Measurements from ENCODE around the gene ELAC1. TPM values are rescaled to one million over a fixed set of nuclear protein-coding genes. Genes with fewer than 3 reads are reported as not detected.
A peak's percentile ranks its signal among the peaks of the same experiment; 100 is the strongest.
"Not testable (repeated sequence)": the region's sequence is repeated elsewhere in the genome, so short reads cannot be mapped to it uniquely, and the experiment has no call there.

ELAC1 gene
- total RNA-seq, 2 experiments from 2014 or later: 4.7 to 5.6 TPM

- intact Hi-C loops (cut with DNase I, micrococcal nuclease); H3K4me3 Mint-ChIP-seq; H3K27ac Mint-ChIP-seq: not testable (repeated sequence)
These were observed 21.9 kb upstream of the ELAC1 start for GRCh38 chr18:50945918-50946317.

GRCh38 chr18:50947899-50948298, 19.9 kb upstream of the ELAC1 start:
- CTCF ChIA-PET: no interaction called here
- POLR2A ChIA-PET: no interaction called here
- no peaks in the 10 kb centered on the region for H3K27me3 Mint-ChIP-seq

More at GRCh38 chr18:50945918-50946317, 21.9 kb upstream of the ELAC1 start:
- peaks cover 27% of the 10 kb centered on the region for H3K36me3 Mint-ChIP-seq (ENCODE audit: low read depth)
- CTCF ChIA-PET; POLR2A ChIA-PET; H3K4me1 Mint-ChIP-seq; ATAC-seq; DNase-seq; H3K9me3 Mint-ChIP-seq (ENCODE audit: low read depth); H3K27me3 Mint-ChIP-seq: not testable (repeated sequence)

GRCh38 chr18:50949185-50949584, 18.7 kb upstream of the ELAC1 start:
- ChIA-PET CTCF (interaction anchor here (1.8 kb wide), 1 partner anchor 106 kb away, joined by 4 read pairs; no protein-coding TSS in a partner anchor), POLR2A (no interaction called here)
- intact Hi-C loops (cut with DNase I, micrococcal nuclease): no loop called here
- ATAC-seq: no peak
- H3K9me3 Mint-ChIP-seq (ENCODE audit: low read depth): no peaks in the 10 kb centered on the region
- peaks cover 2% of the 10 kb centered on the region for H3K4me1 Mint-ChIP-seq
- no peak overlapping the region for H3K27ac Mint-ChIP-seq
- H3K27me3 Mint-ChIP-seq: no peaks in the 10 kb centered on the region
- no peak for DNase-seq
- peaks cover 16% of the 10 kb centered on the region for H3K36me3 Mint-ChIP-seq (ENCODE audit: low read depth)
- H3K4me3 Mint-ChIP-seq: no peak overlapping the region

More at GRCh38 chr18:50947899-50948298, 19.9 kb upstream of the ELAC1 start:
- ATAC-seq (no peak), DNase-seq (no peak)
- intact Hi-C loops (cut with DNase I, micrococcal nuclease): no loop called here
- no peaks in the 10 kb centered on the region for H3K9me3 Mint-ChIP-seq (ENCODE audit: low read depth)
- no peak overlapping the region for H3K4me3 Mint-ChIP-seq
- H3K27ac Mint-ChIP-seq: no peak overlapping the region
- peaks cover 22% of the 10 kb centered on the region for H3K36me3 Mint-ChIP-seq (ENCODE audit: low read depth)
- peaks cover 2% of the 10 kb centered on the region for H3K4me1 Mint-ChIP-seq

- peaks cover 2% of the 10 kb centered on the region for H3K4me1 Mint-ChIP-seq
- ChIA-PET POLR2A (interaction anchor here (0.7 kb wide), 1 partner anchor 16 kb away, joined by 3 read pairs; no protein-coding TSS in a partner anchor), CTCF (interaction anchor here (1.9 kb wide), 1 partner anchor 130 kb away, joined by 6 read pairs; no protein-coding TSS in a partner anchor)
- H3K27ac Mint-ChIP-seq: no peak overlapping the region
- intact Hi-C loops (cut with DNase I, micrococcal nuclease): no loop called here
- no peaks in the 10 kb centered on the region for H3K9me3 Mint-ChIP-seq (ENCODE audit: low read depth)
- no peak overlapping the region for H3K4me3 Mint-ChIP-seq
- DNase-seq (no peak), ATAC-seq (no peak)
- peaks cover 12% of the 10 kb centered on the region for H3K36me3 Mint-ChIP-seq (ENCODE audit: low read depth)
- H3K27me3 Mint-ChIP-seq: no peaks in the 10 kb centered on the region
These were observed 17.2 kb upstream of the ELAC1 start for GRCh38 chr18:50950626-50951025.

- no peak overlapping the region for H3K4me3 Mint-ChIP-seq
- DNase-seq: no peak
- CTCF ChIA-PET: no interaction called here
- no peaks in the 10 kb centered on the region for H3K36me3 Mint-ChIP-seq (ENCODE audit: low read depth)
- no peaks in the 10 kb centered on the region for H3K9me3 Mint-ChIP-seq (ENCODE audit: low read depth)
- no peak overlapping the region for H3K27ac Mint-ChIP-seq
- intact Hi-C loops (cut with DNase I, micrococcal nuclease): no loop called here
- POLR2A ChIA-PET: no interaction called here
- ATAC-seq: no peak
- H3K27me3 Mint-ChIP-seq: no peaks in the 10 kb centered on the region
- no peaks in the 10 kb centered on the region for H3K4me1 Mint-ChIP-seq
These were observed 14.0 kb upstream of the ELAC1 start for GRCh38 chr18:50953822-50954221.

GRCh38 chr18:50955253-50955652, 12.6 kb upstream of the ELAC1 start:
- no peaks in the 10 kb centered on the region for H3K9me3 Mint-ChIP-seq (ENCODE audit: low read depth)
- H3K36me3 Mint-ChIP-seq (ENCODE audit: low read depth): no peaks in the 10 kb centered on the region
- H3K27ac Mint-ChIP-seq: no peak overlapping the region
- no peaks in the 10 kb centered on the region for H3K27me3 Mint-ChIP-seq
- no peaks in the 10 kb centered on the region for H3K4me1 Mint-ChIP-seq
- no peak overlapping the region for H3K4me3 Mint-ChIP-seq
- ATAC-seq (no peak), DNase-seq (no peak)
- POLR2A ChIA-PET: interaction anchor here (0.5 kb wide), 1 partner anchor 218 kb away, joined by 3 read pairs; no protein-coding TSS in a partner anchor
- intact Hi-C loops (cut with DNase I, micrococcal nuclease): no loop called here
- CTCF ChIA-PET: interaction anchor here (1.2 kb wide), 1 partner anchor 32 kb away, joined by 3 read pairs; no protein-coding TSS in a partner anchor

GRCh38 chr18:50956116-50956515, 11.7 kb upstream of the ELAC1 start:
- ATAC-seq (no peak), DNase-seq (no peak)
- H3K4me3 Mint-ChIP-seq: no peak overlapping the region
- peaks cover 2% of the 10 kb centered on the region for H3K36me3 Mint-ChIP-seq (ENCODE audit: low read depth)
- H3K4me1 Mint-ChIP-seq: no peaks in the 10 kb centered on the region
- no peak overlapping the region for H3K27ac Mint-ChIP-seq
- peaks cover 5% of the 10 kb centered on the region for H3K9me3 Mint-ChIP-seq (ENCODE audit: low read depth)
- H3K27me3 Mint-ChIP-seq: no peaks in the 10 kb centered on the region
- intact Hi-C loops (cut with DNase I, micrococcal nuclease): no loop called here
- ChIA-PET POLR2A (no interaction called here), CTCF (interaction anchor here (1.2 kb wide), 1 partner anchor 31 kb away, joined by 3 read pairs; no protein-coding TSS in a partner anchor)

- Mint-ChIP-seq H3K4me1 (no peaks in the 10 kb centered on the region), H3K27ac (no peak overlapping the region), H3K9me3 (ENCODE audit: low read depth) (peaks cover 25% of the 10 kb centered on the region), H3K36me3 (ENCODE audit: low read depth) (peaks cover 18% of the 10 kb centered on the region), H3K27me3 (no peaks in the 10 kb centered on the region), H3K4me3 (no peak overlapping the region)
- ATAC-seq (no peak), DNase-seq (no peak)
- ChIA-PET CTCF (interaction anchor here (1.1 kb wide), 1 partner anchor 66 kb away, joined by 4 read pairs; no protein-coding TSS in a partner anchor), POLR2A (no interaction called here)
- intact Hi-C loops (cut with DNase I, micrococcal nuclease): loop anchor here in 1 of 2 experiments (10.0 kb wide), 1 partner anchor 677 kb away; the partner anchor contains the start of genes CXXC1 and MBD1
These were observed 5.9 kb upstream of the ELAC1 start for GRCh38 chr18:50961974-50962373.

GRCh38 chr18:50969448-50969847, 1.6 kb downstream of the ELAC1 start:
- Mint-ChIP-seq H3K27me3 (no peaks in the 10 kb centered on the region), H3K4me1 (peaks cover 39% of the 10 kb centered on the region), H3K27ac (peak overlapping the region; percentile 94), H3K36me3 (ENCODE audit: low read depth) (peaks cover 7% of the 10 kb centered on the region), H3K4me3 (peak overlapping the region; percentile 76), H3K9me3 (ENCODE audit: low read depth) (no peaks in the 10 kb centered on the region)
- ATAC-seq (no peak), DNase-seq (no peak)
- CTCF ChIA-PET: no interaction called here
- intact Hi-C loops (cut with DNase I, micrococcal nuclease): loop anchor here (2.0 to 10.0 kb wide), 5 partner anchors 61 to 685 kb away; partner anchors contain the start of genes CXXC1 (in 1 of the 2), MBD1 (in 1 of the 2), MEX3C (in 1 of the 2) and SMAD4 (in 1 of the 2)
- POLR2A ChIA-PET: no interaction called here

- Mint-ChIP-seq H3K36me3 (ENCODE audit: low read depth) (peaks cover 13% of the 10 kb centered on the region), H3K9me3 (ENCODE audit: low read depth) (no peaks in the 10 kb centered on the region), H3K4me1 (peaks cover 39% of the 10 kb centered on the region), H3K27ac (no peak overlapping the region), H3K4me3 (no peak overlapping the region), H3K27me3 (no peaks in the 10 kb centered on the region)
- ATAC-seq (no peak), DNase-seq (no peak)
- POLR2A ChIA-PET: interaction anchor here (0.7 kb wide), 1 partner anchor 213 kb away, joined by 4 read pairs; no protein-coding TSS in a partner anchor
- intact Hi-C loops (cut with DNase I, micrococcal nuclease): loop anchor here in 1 of 2 experiments (5.0 kb wide), 1 partner anchor 82 kb away; no protein-coding TSS in a partner anchor
- CTCF ChIA-PET: no interaction called here
These were observed 2.2 kb downstream of the ELAC1 start for GRCh38 chr18:50970006-50970405.

GRCh38 chr18:50972404-50972803, 4.6 kb downstream of the ELAC1 start:
- POLR2A ChIA-PET: not testable (repeated sequence)

More at GRCh38 chr18:50972404-50972803, 4.6 kb downstream of the ELAC1 start:
- H3K27ac Mint-ChIP-seq: peak overlapping the region; percentile 65
- H3K27me3 Mint-ChIP-seq; H3K4me3 Mint-ChIP-seq; ATAC-seq; CTCF ChIA-PET; H3K9me3 Mint-ChIP-seq (ENCODE audit: low read depth): not testable (repeated sequence)
- intact Hi-C loops (cut with DNase I, micrococcal nuclease): loop anchor here in 1 of 2 experiments (2.0 to 5.0 kb wide), 2 partner anchors 80 to 152 kb away; partner anchors contain the start of gene MRO
- peaks cover 35% of the 10 kb centered on the region for H3K36me3 Mint-ChIP-seq (ENCODE audit: low read depth)
- peak; percentile 22 for DNase-seq
- peaks cover 38% of the 10 kb centered on the region for H3K4me1 Mint-ChIP-seq

All from activated CD4-positive, alpha-beta T cell treated with anti-CD3 and anti-CD28 coated beads for 36 hours (primary cell).